ENCODE data around the gene CARD11. TPM values are rescaled to one million over a fixed set of nuclear protein-coding genes. Genes with fewer than 3 reads are reported as not detected.

CARD11 gene
- total and polyA plus RNA-seq, 2 of the 4 experiments (the other 2 are of a cell fraction) = 0.18 to 0.26 TPM

DNA sequence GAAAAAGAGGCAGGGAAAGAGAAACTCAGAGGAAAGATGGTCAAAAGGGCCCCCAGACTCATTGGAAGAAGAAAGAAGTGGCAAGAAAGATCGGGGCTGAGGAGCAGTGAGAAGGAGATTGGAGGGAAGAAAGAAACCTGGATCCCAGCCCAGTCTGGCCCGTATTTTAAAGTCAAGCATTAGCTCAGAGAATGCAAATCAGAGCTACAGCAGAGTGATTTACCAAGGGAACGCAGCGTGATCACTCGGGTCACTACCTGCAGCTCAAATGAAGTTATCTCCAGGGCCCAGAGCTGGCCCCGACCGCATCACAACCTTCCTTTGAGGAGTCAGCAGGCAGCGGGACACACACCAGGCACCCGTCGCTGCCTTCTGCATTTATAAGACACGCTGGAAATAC, 72.8 kb downstream of the CARD11 start (continued):
- TF ChIP-seq BHLHE40 (IDR thresholded peaks at IDR 0.05; ENCODE audit: low read depth, low read length) (no peak), MXI1 (IDR thresholded peaks at IDR 0.05; ENCODE audit: borderline replicate concordance, low read depth, low read length) (no peak)

DNA sequence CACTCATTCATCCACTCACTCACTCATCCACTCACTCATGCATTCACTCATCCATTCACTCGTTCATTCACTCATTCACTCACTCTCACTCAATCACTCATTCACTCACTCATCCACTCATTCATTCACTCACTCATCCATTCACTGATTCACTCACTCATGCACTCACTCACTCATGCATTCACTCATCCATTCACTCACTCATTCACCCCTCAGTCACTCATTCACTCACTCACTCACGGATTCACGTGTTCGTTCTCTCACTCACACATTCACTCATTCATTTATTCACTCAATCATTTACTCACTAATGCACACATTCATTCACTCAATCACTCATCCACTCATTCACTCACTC, 73.4 kb downstream of the CARD11 start:
- Histone ChIP-seq H3K36me3 (ENCODE audit: control insufficient read depth, insufficient read depth, low read length) (no peaks in the 10 kb centered on the region), H2AFZ (replicated peaks; ENCODE audit: low read length, poor library complexity) (no peak overlapping the region), H2AK5ac (ENCODE audit: low read depth, low read length) (no peak overlapping the region), H3K23ac (ENCODE audit: low read depth, low read length) (no peak overlapping the region), H3K14ac (replicated peaks; ENCODE audit: low read depth, low read length) (no peak overlapping the region), H3K18ac (ENCODE audit: low read depth, low read length) (no peak overlapping the region), H3K9ac (ENCODE audit: low read depth, low read length) (no peak overlapping the region), H4K20me1 (ENCODE audit: insufficient read depth, low read length) (no peaks in the 10 kb centered on the region), H2AK9ac (replicated peaks; ENCODE audit: low read depth, low read length, poor library complexity) (no peak overlapping the region), H2BK120ac (ENCODE audit: low read depth, low read length) (no peak overlapping the region), H2BK15ac (ENCODE audit: low read depth, low read length) (no peak overlapping the region), H3K9me1 (ENCODE audit: insufficient read depth, low read length) (no peaks in the 10 kb centered on the region), H3K4ac (ENCODE audit: low read depth, low read length) (no peak overlapping the region), H3K79me1 (ENCODE audit: low read depth in 1 of 2, low read length in 2 of 2) (no peaks in the 10 kb centered on the region), H2BK20ac (ENCODE audit: low read depth, low read length) (no peak overlapping the region), H2BK5ac (ENCODE audit: low read depth, low read length, poor library complexity, severe bottlenecking) (no peak overlapping the region), H3K4me2 (ENCODE audit: low read depth, low read length) (no peak overlapping the region), H3K4me1 (ENCODE audit: control insufficient read depth, insufficient read depth, low read length) (no peaks in the 10 kb centered on the region), H4K5ac (ENCODE audit: low read depth, low read length) (no peak overlapping the region), H3K56ac (ENCODE audit: extremely low read depth, insufficient read depth, low read length) (no peak overlapping the region), H3K4me3 (ENCODE audit: insufficient read depth, low read depth, low read length) (no peak overlapping the region), H3K27me3 (ENCODE audit: control insufficient read depth, insufficient read depth, low read length) (no peaks in the 10 kb centered on the region; the same call in 1 of the 2 replicates), H4K8ac (ENCODE audit: low read depth in 2 of 2, low read length in 2 of 2) (no peak overlapping the region), H3K27ac (ENCODE audit: insufficient read depth, low read length) (no peak overlapping the region), H4K91ac (ENCODE audit: insufficient read depth, low read depth, low read length) (no peak overlapping the region), H3K9me3 (ENCODE audit: control insufficient read depth, insufficient read depth, low read length) (peaks cover 2% of the 10 kb centered on the region)
- 76% methylated on average over 4 of the region's 4 CpGs; no CpG with 5 or more reads in 1 of the 2 experiments for WGBS, 2 experiments (ENCODE audit: extremely low coverage in 2 of 2, insufficient read length in 1 of 2)
- ChIA-PET POLR2A (ENCODE audit: unreplicated experiment) (no interaction called here), CTCF (no interaction called here)
- intact Hi-C loops (cut with micrococcal nuclease) = no loop called here
- in situ Hi-C loops (cut with MboI; ENCODE audit: low sequenced_read_pairs) = no loop called here
- no TSS peak for BruUV-seq (replicated peaks)
- ATAC-seq (ENCODE audit: low read depth) (no peak), DNase-seq (no peak)
- dilution Hi-C loops (cut with HindIII; ENCODE audit: low sequenced_read_pairs, unreplicated experiment) = no loop called here
- TF ChIP-seq FOS (IDR thresholded peaks at IDR 0.05; ENCODE audit: low read depth, low read length) (no peak), CHD1 (IDR thresholded peaks at IDR 0.05; ENCODE audit: low read depth, low read length) (no peak), MAZ (IDR thresholded peaks at IDR 0.05; ENCODE audit: borderline replicate concordance, low read depth, low read length) (no peak), RCOR1 (IDR thresholded peaks at IDR 0.05; ENCODE audit: insufficient replicate concordance, low read length) (no peak), SMC3 (IDR thresholded peaks at IDR 0.05; ENCODE audit: low read depth, low read length) (no peak), RFX5 (IDR thresholded peaks at IDR 0.05; ENCODE audit: low read depth, low read length) (no peak), RAD21 (IDR thresholded peaks at IDR 0.05; ENCODE audit: low read length) (no peak), CEBPB (IDR thresholded peaks at IDR 0.05; ENCODE audit: low read depth, low read length) (no peak), NFE2L2 (IDR thresholded peaks at IDR 0.05; ENCODE audit: low read depth, low read length) (no peak), POLR2A (IDR thresholded peaks at IDR 0.05; ENCODE audit: low read depth, low read length) (no peak), MAFK (IDR thresholded peaks at IDR 0.05; ENCODE audit: low read depth, low read length) (no peak), BHLHE40 (IDR thresholded peaks at IDR 0.05; ENCODE audit: low read depth, low read length) (no peak)
- TF ChIP-seq, protein P1, sequence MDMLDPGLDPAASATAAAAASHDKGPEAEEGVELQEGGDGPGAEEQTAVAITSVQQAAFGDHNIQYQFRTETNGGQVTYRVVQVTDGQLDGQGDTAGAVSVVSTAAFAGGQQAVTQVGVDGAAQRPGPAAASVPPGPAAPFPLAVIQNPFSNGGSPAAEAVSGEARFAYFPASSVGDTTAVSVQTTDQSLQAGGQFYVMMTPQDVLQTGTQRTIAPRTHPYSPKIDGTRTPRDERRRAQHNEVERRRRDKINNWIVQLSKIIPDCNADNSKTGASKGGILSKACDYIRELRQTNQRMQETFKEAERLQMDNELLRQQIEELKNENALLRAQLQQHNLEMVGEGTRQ (IDR thresholded peaks at IDR 0.05; ENCODE audit: low read depth, low read length) = no peak
- TF ChIP-seq, protein P2, sequence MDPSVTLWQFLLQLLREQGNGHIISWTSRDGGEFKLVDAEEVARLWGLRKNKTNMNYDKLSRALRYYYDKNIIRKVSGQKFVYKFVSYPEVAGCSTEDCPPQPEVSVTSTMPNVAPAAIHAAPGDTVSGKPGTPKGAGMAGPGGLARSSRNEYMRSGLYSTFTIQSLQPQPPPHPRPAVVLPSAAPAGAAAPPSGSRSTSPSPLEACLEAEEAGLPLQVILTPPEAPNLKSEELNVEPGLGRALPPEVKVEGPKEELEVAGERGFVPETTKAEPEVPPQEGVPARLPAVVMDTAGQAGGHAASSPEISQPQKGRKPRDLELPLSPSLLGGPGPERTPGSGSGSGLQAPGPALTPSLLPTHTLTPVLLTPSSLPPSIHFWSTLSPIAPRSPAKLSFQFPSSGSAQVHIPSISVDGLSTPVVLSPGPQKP (IDR thresholded peaks at IDR 0.05; ENCODE audit: borderline replicate concordance, low read depth, low read length) = no peak
- TF ChIP-seq, protein P3, sequence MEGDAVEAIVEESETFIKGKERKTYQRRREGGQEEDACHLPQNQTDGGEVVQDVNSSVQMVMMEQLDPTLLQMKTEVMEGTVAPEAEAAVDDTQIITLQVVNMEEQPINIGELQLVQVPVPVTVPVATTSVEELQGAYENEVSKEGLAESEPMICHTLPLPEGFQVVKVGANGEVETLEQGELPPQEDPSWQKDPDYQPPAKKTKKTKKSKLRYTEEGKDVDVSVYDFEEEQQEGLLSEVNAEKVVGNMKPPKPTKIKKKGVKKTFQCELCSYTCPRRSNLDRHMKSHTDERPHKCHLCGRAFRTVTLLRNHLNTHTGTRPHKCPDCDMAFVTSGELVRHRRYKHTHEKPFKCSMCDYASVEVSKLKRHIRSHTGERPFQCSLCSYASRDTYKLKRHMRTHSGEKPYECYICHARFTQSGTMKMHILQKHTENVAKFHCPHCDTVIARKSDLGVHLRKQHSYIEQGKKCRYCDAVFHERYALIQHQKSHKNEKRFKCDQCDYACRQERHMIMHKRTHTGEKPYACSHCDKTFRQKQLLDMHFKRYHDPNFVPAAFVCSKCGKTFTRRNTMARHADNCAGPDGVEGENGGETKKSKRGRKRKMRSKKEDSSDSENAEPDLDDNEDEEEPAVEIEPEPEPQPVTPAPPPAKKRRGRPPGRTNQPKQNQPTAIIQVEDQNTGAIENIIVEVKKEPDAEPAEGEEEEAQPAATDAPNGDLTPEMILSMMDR (conservative IDR thresholded peaks at IDR 0.05; ENCODE audit: low read depth, low read length) = no peak

Data from IMR-90 (cell line).